MM.1S (cell line): ENCODE data around the gene KIAA0040.

Experiments used
- CTCF ChIP-seq: fragments of 300-600 bp; sonication (generic); IDR thresholded peaks from 2 replicates; pipeline ENCODE4 v1.5.1; 2016; ENCODE audit warnings: antibody characterized with exemption, low read length, mixed read lengths
- EZH2 ChIP-seq: fragments of 300-600 bp; sonication (generic); optimal IDR thresholded peaks from 2 replicates; pipeline ENCODE3; 2017; ENCODE audit warnings: low read depth, mild to moderate bottlenecking, antibody characterized with exemption, low read length, mixed read lengths
- EZH2phosphoT487 ChIP-seq: fragments of 300-600 bp; sonication (generic); IDR thresholded peaks from 2 replicates; pipeline ENCODE4 v1.6.1; 2018; ENCODE audit warnings: antibody characterized with exemption, low read length

GRCh38 chr1:175155936-175156335 lies 36.6 kb downstream of the KIAA0040 start:
- TF ChIP-seq CTCF (no peak), EZH2phosphoT487 (no peak), EZH2 (no peak)
